Measurements from ENCODE around the gene PRAMEF33.
"Not testable (repeated sequence)": the region's sequence is repeated elsewhere in the genome, so short reads cannot be mapped to it uniquely, and the experiment has no call there.

DNA sequence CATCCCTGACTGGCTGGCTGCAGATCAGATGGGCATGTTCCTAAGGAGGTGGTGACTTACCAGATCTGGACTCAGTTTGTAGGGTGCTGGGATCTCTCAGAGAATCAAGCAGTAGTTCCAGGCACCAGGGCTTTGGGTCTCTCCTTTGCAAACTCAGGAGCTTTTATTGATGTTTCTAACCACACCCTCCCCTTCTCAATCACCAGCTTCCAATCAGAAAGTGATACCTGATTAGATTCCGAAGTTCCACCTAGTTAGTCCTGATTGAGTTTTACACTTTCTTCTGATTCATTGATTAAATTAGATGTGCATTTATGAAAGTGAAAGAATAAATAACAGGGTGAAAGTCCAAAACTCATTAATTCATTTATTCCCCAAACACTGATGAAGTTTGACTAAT, 18.3 kb upstream of the PRAMEF33 start, which contains the start of gene PRAMEF8:
- TF ChIP-seq, protein P1, sequence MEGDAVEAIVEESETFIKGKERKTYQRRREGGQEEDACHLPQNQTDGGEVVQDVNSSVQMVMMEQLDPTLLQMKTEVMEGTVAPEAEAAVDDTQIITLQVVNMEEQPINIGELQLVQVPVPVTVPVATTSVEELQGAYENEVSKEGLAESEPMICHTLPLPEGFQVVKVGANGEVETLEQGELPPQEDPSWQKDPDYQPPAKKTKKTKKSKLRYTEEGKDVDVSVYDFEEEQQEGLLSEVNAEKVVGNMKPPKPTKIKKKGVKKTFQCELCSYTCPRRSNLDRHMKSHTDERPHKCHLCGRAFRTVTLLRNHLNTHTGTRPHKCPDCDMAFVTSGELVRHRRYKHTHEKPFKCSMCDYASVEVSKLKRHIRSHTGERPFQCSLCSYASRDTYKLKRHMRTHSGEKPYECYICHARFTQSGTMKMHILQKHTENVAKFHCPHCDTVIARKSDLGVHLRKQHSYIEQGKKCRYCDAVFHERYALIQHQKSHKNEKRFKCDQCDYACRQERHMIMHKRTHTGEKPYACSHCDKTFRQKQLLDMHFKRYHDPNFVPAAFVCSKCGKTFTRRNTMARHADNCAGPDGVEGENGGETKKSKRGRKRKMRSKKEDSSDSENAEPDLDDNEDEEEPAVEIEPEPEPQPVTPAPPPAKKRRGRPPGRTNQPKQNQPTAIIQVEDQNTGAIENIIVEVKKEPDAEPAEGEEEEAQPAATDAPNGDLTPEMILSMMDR (IDR thresholded peaks at IDR 0.05; ENCODE audit: low read depth, low read length): not testable (repeated sequence)
- TF ChIP-seq POLR2A (IDR thresholded peaks at IDR 0.05; ENCODE audit: extremely low read depth, insufficient read length); MAX (IDR thresholded peaks at IDR 0.05; ENCODE audit: low read depth, low read length): not testable (repeated sequence)
